Natural killer cell (primary cell): ENCODE data around the gene BTBD9. TPM values are rescaled to one million over a fixed set of nuclear protein-coding genes. Genes with fewer than 3 reads are reported as not detected.
"Not testable (repeated sequence)": the region's sequence is repeated elsewhere in the genome, so short reads cannot be mapped to it uniquely, and the experiment has no call there.

Experiments used
- ATAC-seq, 3 donors: fragments of 150-1000 bp in 2 of 3; fragments of 200-7000 bp in 1 of 3; cut with Tn5 transposase; 1 replicate in 1 of 3; 2 replicates in 2 of 3; pipeline ENCODE4 v1.10.0; 2021; ENCODE audit warnings: mild to moderate bottlenecking in 2 of 3, moderate library complexity in 2 of 3
- DNase-seq, 2 donors: peaks; one replicate each; pipeline versions ENCODE4 v3.0.0 to v3.0.0-alpha.2; 2013 to 2021; ENCODE audit warnings: mixed read lengths in 1 of 2
- H3K27ac ChIP-seq: one replicate; pipeline ENCODE4 v1.5.1; 2013; ENCODE audit warnings: mild to moderate bottlenecking, low read length
- H3K27me3 ChIP-seq: one replicate; pipeline ENCODE4 v1.6.1; 2013; ENCODE audit warnings: low read length; ENCODE audit not compliant: control insufficient read depth, insufficient read depth
- H3K36me3 ChIP-seq: one replicate; pipeline ENCODE4 v1.6.1; 2013; ENCODE audit warnings: low read length; ENCODE audit not compliant: control insufficient read depth, insufficient read depth
- H3K4me1 ChIP-seq: one replicate; pipeline ENCODE4 v1.6.1; 2013; ENCODE audit warnings: low read length; ENCODE audit not compliant: control insufficient read depth, insufficient read depth
- H3K4me3 ChIP-seq: one replicate; pipeline ENCODE4 v1.5.1; 2013; ENCODE audit warnings: low read length
- H3K9me3 ChIP-seq: one replicate; pipeline ENCODE4 v1.6.1; 2013; ENCODE audit warnings: low read length; ENCODE audit not compliant: control insufficient read depth, insufficient read depth
- H3K27ac Mint-ChIP-seq, 2 donors: one replicate each; pipeline ENCODE4 v1.8.0; 2022; ENCODE audit warnings: mild to moderate bottlenecking in 2 of 2, mixed read lengths in 2 of 2, moderate library complexity in 1 of 2
- H3K27me3 Mint-ChIP-seq, 2 donors: one replicate each; pipeline ENCODE4 v1.8.0; 2022; ENCODE audit warnings: low read depth in 2 of 2, mixed read lengths in 2 of 2
- H3K36me3 Mint-ChIP-seq: one replicate; pipeline ENCODE4 v1.8.0; 2022; ENCODE audit warnings: mixed read lengths
- H3K4me1 Mint-ChIP-seq, 2 donors: one replicate each; pipeline ENCODE4 v1.8.0; 2022; ENCODE audit warnings: mixed read lengths in 2 of 2
- H3K4me3 Mint-ChIP-seq: one replicate; pipeline ENCODE4 v1.8.0; 2022; ENCODE audit warnings: mild to moderate bottlenecking, moderate library complexity, mixed read lengths
- H3K9me3 Mint-ChIP-seq, 2 donors: one replicate each; pipeline ENCODE4 v1.8.0; 2022; ENCODE audit warnings: mixed read lengths in 2 of 2
- WGBS: methylation state at CpG from one replicate; pipeline ENCODE4 v1.1.7; 2013; ENCODE audit warnings: missing lambda C conversion rate; ENCODE audit not compliant: insufficient coverage; 5-methylcytosine and 5-hydroxymethylcytosine counted together
- intact Hi-C: fragments of 100-400 bp; cut with micrococcal nuclease; formaldehyde crosslinking; loops from one replicate; pipeline ENCODE4 v1.14.2; 2022
- total RNA-seq, 4 donors: library from RNA; stranded (reverse); fragments of 120-200 nt in 1 of 4; gene quantifications; one replicate each; pipeline versions ENCODE4 v1.2.3 to v1.2.4, GENCODE V29; 2013 to 2022
- TF ChIP-seq, protein P1 (sequence below): fragments of 200-600 bp; IDR thresholded peaks from one replicate; pipeline ENCODE4 v1.8.0; 2022; ENCODE audit warnings: antibody characterized with exemption

Gene BTBD9
- total RNA-seq, 3 donors from 2014 or later (not counting 1 experiment from before 2014, with no cell fraction given): 51.6 to 70.3 (median 54.3) TPM

GRCh38 chr6:38618301-38618700 lies 21.4 kb downstream of the BTBD9 start:
- H3K36me3 Mint-ChIP-seq, DNase-seq, H3K27ac Mint-ChIP-seq, H3K4me1 ChIP-seq, H3K36me3 ChIP-seq, H3K27me3 Mint-ChIP-seq, H3K9me3 ChIP-seq, H3K4me3 ChIP-seq, H3K4me3 Mint-ChIP-seq, H3K27me3 ChIP-seq, H3K9me3 Mint-ChIP-seq, ATAC-seq, intact Hi-C loops, H3K27ac ChIP-seq: not testable (repeated sequence)
- H3K4me1 Mint-ChIP-seq: peaks cover 28 to 31% of the 10 kb centered on the region in 2 donors
- WGBS: 80% methylated on average over 1 of the region's 1 CpG

GRCh38 chr6:38617856-38618255 lies 21.9 kb downstream of the BTBD9 start:
- Mint-ChIP-seq H3K9me3 (no peaks in the 10 kb centered on the region), H3K36me3 (no peaks in the 10 kb centered on the region), H3K4me1 (peaks cover 23 to 27% of the 10 kb centered on the region in 2 donors), H3K4me3 (no peak overlapping the region), H3K27ac (no peak overlapping the region), H3K27me3 (no peaks in the 10 kb centered on the region)
- ATAC-seq (no peak), DNase-seq (no peak)
- Histone ChIP-seq H3K27ac (no peak overlapping the region), H3K4me1 (no peaks in the 10 kb centered on the region), H3K4me3 (no peak overlapping the region), H3K27me3 (no peaks in the 10 kb centered on the region), H3K9me3 (no peaks in the 10 kb centered on the region), H3K36me3 (no peaks in the 10 kb centered on the region)
- TF ChIP-seq, protein P1, sequence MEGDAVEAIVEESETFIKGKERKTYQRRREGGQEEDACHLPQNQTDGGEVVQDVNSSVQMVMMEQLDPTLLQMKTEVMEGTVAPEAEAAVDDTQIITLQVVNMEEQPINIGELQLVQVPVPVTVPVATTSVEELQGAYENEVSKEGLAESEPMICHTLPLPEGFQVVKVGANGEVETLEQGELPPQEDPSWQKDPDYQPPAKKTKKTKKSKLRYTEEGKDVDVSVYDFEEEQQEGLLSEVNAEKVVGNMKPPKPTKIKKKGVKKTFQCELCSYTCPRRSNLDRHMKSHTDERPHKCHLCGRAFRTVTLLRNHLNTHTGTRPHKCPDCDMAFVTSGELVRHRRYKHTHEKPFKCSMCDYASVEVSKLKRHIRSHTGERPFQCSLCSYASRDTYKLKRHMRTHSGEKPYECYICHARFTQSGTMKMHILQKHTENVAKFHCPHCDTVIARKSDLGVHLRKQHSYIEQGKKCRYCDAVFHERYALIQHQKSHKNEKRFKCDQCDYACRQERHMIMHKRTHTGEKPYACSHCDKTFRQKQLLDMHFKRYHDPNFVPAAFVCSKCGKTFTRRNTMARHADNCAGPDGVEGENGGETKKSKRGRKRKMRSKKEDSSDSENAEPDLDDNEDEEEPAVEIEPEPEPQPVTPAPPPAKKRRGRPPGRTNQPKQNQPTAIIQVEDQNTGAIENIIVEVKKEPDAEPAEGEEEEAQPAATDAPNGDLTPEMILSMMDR: no peak
- intact Hi-C loops: no loop called here
- 87% methylated on average over 8 of the region's 8 CpGs for WGBS

GRCh38 chr6:38612143-38612965 lies 27.4 kb downstream of the BTBD9 start:
- H3K36me3 ChIP-seq: no peaks in the 10 kb centered on the region
- Mint-ChIP-seq H3K27ac (no peak overlapping the region), H3K27me3 (no peaks in the 10 kb centered on the region), H3K4me3 (no peak overlapping the region), H3K36me3 (no peaks in the 10 kb centered on the region), H3K9me3 (no peaks in the 10 kb centered on the region), H3K4me1 (peaks cover 18 to 20% of the 10 kb centered on the region in 2 donors)
- H3K27me3 ChIP-seq: no peaks in the 10 kb centered on the region
- H3K4me3 ChIP-seq: no peak overlapping the region
- DNase-seq (no peak), ATAC-seq (no peak)
- no peaks in the 10 kb centered on the region for H3K4me1 ChIP-seq
- intact Hi-C loops: no loop called here
- 100% methylated on average over 1 of the region's 1 CpG for WGBS
- H3K27ac ChIP-seq: no peak overlapping the region
- TF ChIP-seq, protein P1: no peak
- no peaks in the 10 kb centered on the region for H3K9me3 ChIP-seq

DNA sequence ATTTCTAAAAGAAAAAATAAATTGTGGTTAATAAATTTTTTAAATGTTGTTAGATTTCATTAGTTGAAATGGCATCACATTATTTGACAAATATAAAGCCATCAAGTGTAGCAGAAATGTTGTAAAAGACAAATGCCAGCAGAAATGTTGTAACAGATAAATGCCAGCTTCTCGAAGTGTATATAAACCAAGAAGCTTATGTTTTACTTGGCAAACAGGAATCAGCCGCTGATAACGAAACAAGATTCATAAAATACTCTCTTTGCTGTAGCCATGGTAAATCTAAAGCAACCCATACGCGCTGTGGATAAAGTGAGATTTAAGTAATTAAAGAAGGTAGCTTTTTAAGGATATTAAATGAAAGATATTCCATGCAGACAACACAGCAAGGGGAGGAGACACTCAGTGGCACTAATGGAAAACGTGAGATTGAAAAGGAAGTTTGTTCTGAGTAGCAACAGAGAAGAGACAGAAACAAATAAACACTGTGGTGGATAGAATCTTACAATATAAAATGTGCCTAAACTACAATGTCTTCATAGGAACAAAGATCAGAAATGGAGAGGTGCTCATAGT lies 29.6 kb downstream of the BTBD9 start:
- WGBS: 94% methylated on average over 6 of the region's 6 CpGs
- no peak overlapping the region for H3K4me3 Mint-ChIP-seq
- H3K27me3 Mint-ChIP-seq: no peaks in the 10 kb centered on the region
- Histone ChIP-seq H3K4me1 (no peaks in the 10 kb centered on the region), H3K27ac (no peak overlapping the region), H3K27me3 (no peaks in the 10 kb centered on the region), H3K4me3 (no peak overlapping the region), H3K9me3 (no peaks in the 10 kb centered on the region), H3K36me3 (no peaks in the 10 kb centered on the region)
- no peak for ATAC-seq
- no peak overlapping the region for H3K27ac Mint-ChIP-seq
- intact Hi-C loops: no loop called here
- no peak for DNase-seq
- no peaks in the 10 kb centered on the region for H3K9me3 Mint-ChIP-seq
- TF ChIP-seq, protein P1: no peak
- H3K4me1 Mint-ChIP-seq: peaks cover 14 to 21% of the 10 kb centered on the region in 2 donors
- no peaks in the 10 kb centered on the region for H3K36me3 Mint-ChIP-seq
